ENCODE results near the gene LNPEP.

DNA sequence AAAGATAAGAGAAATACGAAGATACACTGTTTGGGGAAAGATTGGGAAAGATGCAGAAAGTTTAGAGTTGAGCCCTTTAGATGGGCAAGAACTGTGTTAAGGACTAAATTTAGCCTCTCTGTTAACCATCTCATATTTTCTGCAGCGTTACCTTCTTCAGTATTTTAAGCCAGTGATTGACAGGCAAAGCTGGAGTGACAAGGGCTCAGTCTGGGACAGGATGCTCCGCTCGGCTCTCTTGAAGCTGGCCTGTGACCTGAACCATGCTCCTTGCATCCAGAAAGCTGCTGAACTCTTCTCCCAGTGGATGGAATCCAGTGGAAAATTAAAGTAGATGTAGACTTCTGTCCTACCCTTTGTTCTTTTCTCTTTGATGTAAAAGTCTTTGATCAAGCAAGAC, 26.4 kb upstream of the LNPEP start:
- TF ChIP-seq, protein P1, sequence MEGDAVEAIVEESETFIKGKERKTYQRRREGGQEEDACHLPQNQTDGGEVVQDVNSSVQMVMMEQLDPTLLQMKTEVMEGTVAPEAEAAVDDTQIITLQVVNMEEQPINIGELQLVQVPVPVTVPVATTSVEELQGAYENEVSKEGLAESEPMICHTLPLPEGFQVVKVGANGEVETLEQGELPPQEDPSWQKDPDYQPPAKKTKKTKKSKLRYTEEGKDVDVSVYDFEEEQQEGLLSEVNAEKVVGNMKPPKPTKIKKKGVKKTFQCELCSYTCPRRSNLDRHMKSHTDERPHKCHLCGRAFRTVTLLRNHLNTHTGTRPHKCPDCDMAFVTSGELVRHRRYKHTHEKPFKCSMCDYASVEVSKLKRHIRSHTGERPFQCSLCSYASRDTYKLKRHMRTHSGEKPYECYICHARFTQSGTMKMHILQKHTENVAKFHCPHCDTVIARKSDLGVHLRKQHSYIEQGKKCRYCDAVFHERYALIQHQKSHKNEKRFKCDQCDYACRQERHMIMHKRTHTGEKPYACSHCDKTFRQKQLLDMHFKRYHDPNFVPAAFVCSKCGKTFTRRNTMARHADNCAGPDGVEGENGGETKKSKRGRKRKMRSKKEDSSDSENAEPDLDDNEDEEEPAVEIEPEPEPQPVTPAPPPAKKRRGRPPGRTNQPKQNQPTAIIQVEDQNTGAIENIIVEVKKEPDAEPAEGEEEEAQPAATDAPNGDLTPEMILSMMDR (IDR thresholded peaks at IDR 0.05; ENCODE audit: insufficient read depth, low read length, poor library complexity, severe bottlenecking), result no peak
- TF ChIP-seq EZH2phosphoT487 (conservative IDR thresholded peaks at IDR 0.05; ENCODE audit: low read length), result no peak

Data from SU-DHL-6 (cell line).